GM12801 (cell line): ENCODE measurements around the gene PCDHA5.
"Not testable (repeated sequence)": the region's sequence is repeated elsewhere in the genome, so short reads cannot be mapped to it uniquely, and the experiment has no call there.

ENCODE experiments used
- CTCF ChIP-seq: IDR thresholded peaks from one replicate; pipeline ENCODE4 v1.5.1; 2011; ENCODE audit warnings: control low read depth; ENCODE audit not compliant: insufficient read length; ENCODE audit errors: extremely low read depth

Gene PCDHA5

DNA sequence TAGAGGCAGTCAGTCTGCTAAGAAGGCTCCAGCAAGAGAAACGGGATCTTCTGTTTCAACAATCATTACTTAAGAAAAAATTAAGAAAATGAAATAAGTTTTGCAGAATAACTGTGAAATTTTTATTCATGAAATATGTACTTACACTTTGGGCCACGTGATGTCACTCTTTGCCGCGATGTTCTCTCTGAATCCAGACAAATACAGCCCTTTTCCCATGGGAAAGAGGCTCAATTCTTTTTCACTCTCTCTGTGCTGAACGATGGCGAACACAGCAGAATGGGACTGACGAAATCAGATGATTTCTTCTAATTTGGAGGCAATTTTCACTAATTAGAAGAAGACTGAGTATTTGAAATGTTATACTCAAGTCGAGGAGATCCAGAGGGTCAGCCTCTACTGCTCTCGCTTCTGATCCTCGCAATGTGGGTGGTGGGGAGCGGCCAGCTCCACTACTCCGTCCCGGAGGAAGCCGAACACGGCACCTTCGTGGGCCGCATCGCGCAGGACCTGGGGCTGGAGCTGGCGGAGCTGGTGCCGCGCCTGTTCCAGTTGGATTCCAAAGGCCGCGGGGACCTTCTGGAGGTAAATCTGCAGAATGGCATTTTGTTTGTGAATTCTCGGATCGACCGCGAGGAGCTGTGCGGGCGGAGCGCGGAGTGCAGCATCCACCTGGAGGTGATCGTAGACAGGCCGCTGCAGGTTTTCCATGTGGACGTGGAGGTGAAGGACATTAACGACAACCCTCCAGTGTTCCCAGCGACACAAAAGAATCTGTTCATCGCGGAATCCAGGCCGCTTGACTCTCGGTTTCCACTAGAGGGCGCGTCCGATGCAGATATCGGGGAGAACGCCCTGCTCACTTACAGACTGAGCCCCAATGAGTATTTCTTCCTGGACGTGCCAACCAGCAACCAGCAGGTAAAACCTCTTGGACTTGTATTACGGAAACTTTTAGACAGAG lies 27.0 kb downstream of the PCDHA5 start, which contains the start of gene PCDHA9:
Gene PCDHA9, plus strand, starts transcription at position 244 of the 964 bp plus-strand sequence. Its CDS starts 114 bp downstream, at position 358.
- not testable (repeated sequence) for TF ChIP-seq CTCF

GRCh38 chr5:140855772-140856674 lies 34.6 kb downstream of the PCDHA5 start, which contains the start of gene PCDHA10:
TSS of gene PCDHA10 (plus strand) at chr5:140855897. CDS start at chr5:140856049, 152 bp downstream.
- no peak for TF ChIP-seq CTCF

DNA sequence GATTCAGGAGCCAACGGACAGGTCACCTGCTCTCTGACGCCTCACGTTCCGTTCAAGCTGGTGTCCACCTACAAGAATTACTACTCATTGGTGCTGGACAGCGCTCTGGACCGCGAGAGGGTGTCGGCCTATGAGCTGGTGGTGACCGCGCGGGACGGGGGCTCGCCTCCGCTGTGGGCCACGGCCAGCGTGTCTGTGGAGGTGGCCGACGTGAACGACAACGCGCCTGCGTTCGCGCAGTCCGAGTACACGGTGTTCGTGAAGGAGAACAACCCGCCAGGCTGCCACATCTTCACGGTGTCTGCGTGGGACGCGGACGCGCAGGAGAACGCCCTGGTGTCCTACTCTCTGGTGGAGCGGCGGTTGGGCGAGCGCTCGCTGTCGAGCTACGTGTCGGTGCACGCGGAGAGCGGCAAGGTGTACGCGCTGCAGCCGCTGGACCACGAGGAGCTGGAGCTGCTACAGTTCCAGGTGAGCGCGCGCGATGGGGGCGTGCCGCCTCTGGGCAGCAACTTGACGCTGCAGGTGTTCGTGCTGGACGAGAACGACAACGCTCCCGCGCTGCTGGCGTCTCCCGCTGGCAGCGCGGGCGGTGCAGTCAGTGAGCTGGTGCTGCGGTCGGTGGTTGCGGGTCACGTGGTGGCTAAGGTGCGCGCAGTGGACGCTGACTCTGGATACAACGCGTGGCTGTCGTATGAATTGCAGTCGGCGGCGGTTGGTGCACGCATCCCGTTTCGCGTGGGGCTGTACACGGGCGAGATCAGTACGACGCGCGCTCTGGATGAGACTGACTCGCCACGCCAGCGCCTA lies 36.0 kb downstream of the PCDHA5 start:
- no peak for TF ChIP-seq CTCF

DNA sequence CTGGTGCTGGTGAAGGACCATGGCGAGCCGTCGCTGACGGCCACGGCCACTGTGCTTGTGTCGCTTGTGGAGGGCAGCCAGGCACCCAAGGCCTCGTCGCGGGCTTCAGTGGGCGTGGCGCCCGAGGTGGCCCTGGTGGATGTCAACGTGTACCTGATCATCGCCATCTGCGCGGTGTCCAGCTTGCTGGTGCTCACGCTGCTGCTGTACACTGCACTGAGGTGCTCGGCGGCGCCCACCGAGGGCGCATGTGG lies 36.5 kb downstream of the PCDHA5 start:
- TF ChIP-seq CTCF: no peak

GRCh38 chr5:140862441-140863295 lies 41.3 kb downstream of the PCDHA5 start:
- no peak for TF ChIP-seq CTCF

DNA sequence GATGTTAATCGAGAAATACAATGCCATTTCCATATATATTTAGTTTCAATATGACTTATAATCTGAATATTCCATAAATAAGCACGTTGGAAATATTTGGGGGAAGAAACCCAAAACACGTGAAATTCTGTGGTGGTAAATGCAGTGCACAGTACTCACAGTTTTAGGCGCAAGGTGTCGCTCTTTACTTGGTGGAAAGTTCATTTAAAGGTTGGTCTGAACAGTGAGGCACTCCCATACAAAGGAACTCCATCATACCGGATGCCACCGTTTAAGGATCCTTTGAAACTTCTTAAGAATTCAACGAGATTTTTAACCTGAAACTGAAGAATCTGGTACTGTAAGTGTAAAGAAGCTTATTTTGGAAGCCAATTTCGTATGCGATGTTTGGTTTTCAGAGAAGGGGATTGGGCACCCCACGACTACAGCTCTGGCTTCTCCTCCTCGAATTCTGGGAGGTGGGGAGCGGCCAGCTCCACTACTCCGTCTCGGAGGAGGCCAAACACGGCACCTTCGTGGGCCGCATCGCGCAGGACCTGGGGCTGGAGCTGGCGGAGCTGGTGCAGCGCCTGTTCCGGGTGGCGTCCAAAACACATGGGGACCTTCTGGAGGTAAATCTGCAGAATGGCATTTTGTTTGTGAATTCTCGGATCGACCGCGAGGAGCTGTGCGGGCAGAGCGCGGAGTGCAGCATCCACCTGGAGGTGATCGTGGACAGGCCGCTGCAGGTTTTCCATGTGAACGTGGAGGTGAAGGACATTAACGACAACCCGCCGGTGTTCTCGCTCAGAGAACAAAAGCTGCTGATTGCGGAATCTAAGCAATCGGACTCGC lies 47.5 kb downstream of the PCDHA5 start, which contains the start of gene PCDHA11:
Gene PCDHA11, plus strand, starts transcription at position 237 of the 834 bp plus-strand sequence. Its CDS starts 147 bp downstream, at position 384.
- TF ChIP-seq CTCF: no peak
